ENCODE measurements around the gene PRIM2.
"Not testable (repeated sequence)": the region's sequence is repeated elsewhere in the genome, so short reads cannot be mapped to it uniquely, and the experiment has no call there.

Gene PRIM2

GRCh38 chr6:57482471-57482870 is 165.0 kb downstream of the PRIM2 start:
- H3K9me2 ChIP-seq (replicated peaks; ENCODE audit: insufficient read depth, low read length); H3K27me3 ChIP-seq (replicated peaks; ENCODE audit: insufficient read depth, low read length); H3K9me3 ChIP-seq (replicated peaks; ENCODE audit: insufficient read depth, low read length); H3K79me2 ChIP-seq (ENCODE audit: low read length); H2AFZ ChIP-seq (ENCODE audit: low read length); H3K4me1 ChIP-seq (ENCODE audit: low read length); H3F3A ChIP-seq (ENCODE audit: insufficient read depth, low read length); H3K4me3 ChIP-seq (ENCODE audit: low read length); DNase-seq; H3K9ac ChIP-seq (ENCODE audit: low read length); H3K27ac ChIP-seq (ENCODE audit: low read length); H4K20me1 ChIP-seq (ENCODE audit: insufficient read depth, low read length); H3K4me2 ChIP-seq (ENCODE audit: low read depth, low read length); H3K36me3 ChIP-seq (replicated peaks; ENCODE audit: insufficient read depth, low read length): not testable (repeated sequence)

GRCh38 chr6:57486494-57487081 is 169.2 kb downstream of the PRIM2 start:
- H3K9me2 ChIP-seq (replicated peaks; ENCODE audit: insufficient read depth, low read length); H3K4me3 ChIP-seq (ENCODE audit: low read length); H2AFZ ChIP-seq (ENCODE audit: low read length); H3K36me3 ChIP-seq (replicated peaks; ENCODE audit: insufficient read depth, low read length); H3K9me3 ChIP-seq (replicated peaks; ENCODE audit: insufficient read depth, low read length); H3K4me1 ChIP-seq (ENCODE audit: low read length); H3K4me2 ChIP-seq (ENCODE audit: low read depth, low read length); DNase-seq; H4K20me1 ChIP-seq (ENCODE audit: insufficient read depth, low read length); H3F3A ChIP-seq (ENCODE audit: insufficient read depth, low read length); H3K79me2 ChIP-seq (ENCODE audit: low read length); H3K9ac ChIP-seq (ENCODE audit: low read length); H3K27ac ChIP-seq (ENCODE audit: low read length); H3K27me3 ChIP-seq (replicated peaks; ENCODE audit: insufficient read depth, low read length): not testable (repeated sequence)

- H2AFZ ChIP-seq (ENCODE audit: low read length); H3K36me3 ChIP-seq (replicated peaks; ENCODE audit: insufficient read depth, low read length); H3K27ac ChIP-seq (ENCODE audit: low read length); H3K9me3 ChIP-seq (replicated peaks; ENCODE audit: insufficient read depth, low read length); H3K4me1 ChIP-seq (ENCODE audit: low read length); DNase-seq; H3K4me2 ChIP-seq (ENCODE audit: low read depth, low read length); H3F3A ChIP-seq (ENCODE audit: insufficient read depth, low read length); H3K79me2 ChIP-seq (ENCODE audit: low read length); H3K4me3 ChIP-seq (ENCODE audit: low read length); H4K20me1 ChIP-seq (ENCODE audit: insufficient read depth, low read length); H3K27me3 ChIP-seq (replicated peaks; ENCODE audit: insufficient read depth, low read length); H3K9me2 ChIP-seq (replicated peaks; ENCODE audit: insufficient read depth, low read length); H3K9ac ChIP-seq (ENCODE audit: low read length): not testable (repeated sequence)
These were observed 171.1 kb downstream of the PRIM2 start for GRCh38 chr6:57488551-57488950.

GRCh38 chr6:57489887-57490286 is 172.5 kb downstream of the PRIM2 start:
- H4K20me1 ChIP-seq (ENCODE audit: insufficient read depth, low read length); H3K4me1 ChIP-seq (ENCODE audit: low read length); DNase-seq; H3K4me2 ChIP-seq (ENCODE audit: low read depth, low read length); H3K9ac ChIP-seq (ENCODE audit: low read length); H3K79me2 ChIP-seq (ENCODE audit: low read length); H3K27ac ChIP-seq (ENCODE audit: low read length); H2AFZ ChIP-seq (ENCODE audit: low read length); H3F3A ChIP-seq (ENCODE audit: insufficient read depth, low read length); H3K9me2 ChIP-seq (replicated peaks; ENCODE audit: insufficient read depth, low read length); H3K4me3 ChIP-seq (ENCODE audit: low read length); H3K27me3 ChIP-seq (replicated peaks; ENCODE audit: insufficient read depth, low read length); H3K36me3 ChIP-seq (replicated peaks; ENCODE audit: insufficient read depth, low read length); H3K9me3 ChIP-seq (replicated peaks; ENCODE audit: insufficient read depth, low read length): not testable (repeated sequence)

GRCh38 chr6:57491795-57492194 is 174.4 kb downstream of the PRIM2 start:
- not testable (repeated sequence) for H2AFZ ChIP-seq (ENCODE audit: low read length); H3K9me3 ChIP-seq (replicated peaks; ENCODE audit: insufficient read depth, low read length); H3K79me2 ChIP-seq (ENCODE audit: low read length); H4K20me1 ChIP-seq (ENCODE audit: insufficient read depth, low read length); H3K9me2 ChIP-seq (replicated peaks; ENCODE audit: insufficient read depth, low read length); H3K36me3 ChIP-seq (replicated peaks; ENCODE audit: insufficient read depth, low read length); H3K9ac ChIP-seq (ENCODE audit: low read length); H3K27me3 ChIP-seq (replicated peaks; ENCODE audit: insufficient read depth, low read length); H3K4me3 ChIP-seq (ENCODE audit: low read length); H3K4me1 ChIP-seq (ENCODE audit: low read length); H3K4me2 ChIP-seq (ENCODE audit: low read depth, low read length); DNase-seq; H3K27ac ChIP-seq (ENCODE audit: low read length); H3F3A ChIP-seq (ENCODE audit: insufficient read depth, low read length)

- not testable (repeated sequence) for H2AFZ ChIP-seq (ENCODE audit: low read length); H3K9me2 ChIP-seq (replicated peaks; ENCODE audit: insufficient read depth, low read length); H4K20me1 ChIP-seq (ENCODE audit: insufficient read depth, low read length); H3K4me3 ChIP-seq (ENCODE audit: low read length); H3K27me3 ChIP-seq (replicated peaks; ENCODE audit: insufficient read depth, low read length); H3K9ac ChIP-seq (ENCODE audit: low read length); H3F3A ChIP-seq (ENCODE audit: insufficient read depth, low read length); H3K4me2 ChIP-seq (ENCODE audit: low read depth, low read length); DNase-seq; H3K9me3 ChIP-seq (replicated peaks; ENCODE audit: insufficient read depth, low read length); H3K79me2 ChIP-seq (ENCODE audit: low read length); H3K27ac ChIP-seq (ENCODE audit: low read length); H3K4me1 ChIP-seq (ENCODE audit: low read length); H3K36me3 ChIP-seq (replicated peaks; ENCODE audit: insufficient read depth, low read length)
These were observed 178.8 kb downstream of the PRIM2 start for GRCh38 chr6:57496251-57496650.

GRCh38 chr6:57500368-57501021 is 183.1 kb downstream of the PRIM2 start:
- DNase-seq; H3K36me3 ChIP-seq (replicated peaks; ENCODE audit: insufficient read depth, low read length); H2AFZ ChIP-seq (ENCODE audit: low read length); H3K4me1 ChIP-seq (ENCODE audit: low read length); H3K9ac ChIP-seq (ENCODE audit: low read length); H3K27me3 ChIP-seq (replicated peaks; ENCODE audit: insufficient read depth, low read length); H3K4me2 ChIP-seq (ENCODE audit: low read depth, low read length); H3K9me3 ChIP-seq (replicated peaks; ENCODE audit: insufficient read depth, low read length); H3K9me2 ChIP-seq (replicated peaks; ENCODE audit: insufficient read depth, low read length); H3K79me2 ChIP-seq (ENCODE audit: low read length); H3K27ac ChIP-seq (ENCODE audit: low read length); H3K4me3 ChIP-seq (ENCODE audit: low read length); H3F3A ChIP-seq (ENCODE audit: insufficient read depth, low read length); H4K20me1 ChIP-seq (ENCODE audit: insufficient read depth, low read length): not testable (repeated sequence)

- H3K4me3 ChIP-seq (ENCODE audit: low read length); H3K36me3 ChIP-seq (replicated peaks; ENCODE audit: insufficient read depth, low read length); H3K79me2 ChIP-seq (ENCODE audit: low read length); H3K4me1 ChIP-seq (ENCODE audit: low read length); H3K27me3 ChIP-seq (replicated peaks; ENCODE audit: insufficient read depth, low read length); H3K27ac ChIP-seq (ENCODE audit: low read length); H3K9me3 ChIP-seq (replicated peaks; ENCODE audit: insufficient read depth, low read length); H3K4me2 ChIP-seq (ENCODE audit: low read depth, low read length); H3K9ac ChIP-seq (ENCODE audit: low read length); DNase-seq; H4K20me1 ChIP-seq (ENCODE audit: insufficient read depth, low read length); H3K9me2 ChIP-seq (replicated peaks; ENCODE audit: insufficient read depth, low read length); H2AFZ ChIP-seq (ENCODE audit: low read length); H3F3A ChIP-seq (ENCODE audit: insufficient read depth, low read length): not testable (repeated sequence)
These were observed 185.0 kb downstream of the PRIM2 start for GRCh38 chr6:57502387-57502786.
